Measurements from ENCODE around the gene MED23. TPM values are rescaled to one million over a fixed set of nuclear protein-coding genes. Genes with fewer than 3 reads are reported as not detected.
"Not testable (repeated sequence)": the region's sequence is repeated elsewhere in the genome, so short reads cannot be mapped to it uniquely, and the experiment has no call there.

Gene MED23
- total and polyA plus RNA-seq, 8 donors: 9.7 to 22.8 (median 13.2) TPM

DNA sequence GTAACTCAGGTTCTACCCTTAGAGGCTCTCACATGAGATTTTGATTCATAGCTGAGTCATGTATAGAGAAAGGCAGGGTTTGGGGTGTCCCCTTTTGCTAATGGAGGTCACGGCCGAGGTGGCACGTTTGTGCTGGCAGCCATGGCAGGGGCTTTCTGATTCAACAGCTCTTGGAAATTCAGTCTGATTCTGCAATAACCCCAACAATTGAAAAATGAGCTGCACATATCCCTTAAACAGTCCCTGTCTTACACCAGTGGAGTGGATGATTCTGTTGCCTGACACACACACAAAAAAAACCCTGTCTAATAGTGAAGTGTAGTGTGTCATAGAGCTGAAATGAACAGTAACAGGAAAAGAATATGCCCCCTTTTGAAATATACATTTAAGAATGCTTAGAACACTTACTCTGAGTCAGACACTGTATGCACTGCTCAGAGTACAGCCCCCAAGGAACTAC is 95.4 kb downstream of the MED23 start:
- Histone ChIP-seq H3K4me3 (no peak overlapping the region), H3K36me3 (no peaks in the 10 kb centered on the region), H3K27ac (no peak overlapping the region), H3K9me3 (no peaks in the 10 kb centered on the region), H3K27me3 (no peaks in the 10 kb centered on the region), H3K4me1 (no peaks in the 10 kb centered on the region)
- FAIRE-seq: no peak
- 54 to 56% methylated on average over 3 of the region's 3 CpGs for WGBS, 2 donors
- ATAC-seq: no peak
- DNase-seq: no peak
- TF ChIP-seq, protein P1, sequence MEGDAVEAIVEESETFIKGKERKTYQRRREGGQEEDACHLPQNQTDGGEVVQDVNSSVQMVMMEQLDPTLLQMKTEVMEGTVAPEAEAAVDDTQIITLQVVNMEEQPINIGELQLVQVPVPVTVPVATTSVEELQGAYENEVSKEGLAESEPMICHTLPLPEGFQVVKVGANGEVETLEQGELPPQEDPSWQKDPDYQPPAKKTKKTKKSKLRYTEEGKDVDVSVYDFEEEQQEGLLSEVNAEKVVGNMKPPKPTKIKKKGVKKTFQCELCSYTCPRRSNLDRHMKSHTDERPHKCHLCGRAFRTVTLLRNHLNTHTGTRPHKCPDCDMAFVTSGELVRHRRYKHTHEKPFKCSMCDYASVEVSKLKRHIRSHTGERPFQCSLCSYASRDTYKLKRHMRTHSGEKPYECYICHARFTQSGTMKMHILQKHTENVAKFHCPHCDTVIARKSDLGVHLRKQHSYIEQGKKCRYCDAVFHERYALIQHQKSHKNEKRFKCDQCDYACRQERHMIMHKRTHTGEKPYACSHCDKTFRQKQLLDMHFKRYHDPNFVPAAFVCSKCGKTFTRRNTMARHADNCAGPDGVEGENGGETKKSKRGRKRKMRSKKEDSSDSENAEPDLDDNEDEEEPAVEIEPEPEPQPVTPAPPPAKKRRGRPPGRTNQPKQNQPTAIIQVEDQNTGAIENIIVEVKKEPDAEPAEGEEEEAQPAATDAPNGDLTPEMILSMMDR (IDR thresholded peaks at IDR 0.05): no peak
- intact Hi-C loops (cut with DNase I): loop anchor here in 1 of 3 donors (10.0 kb wide), 1 partner anchor 648 kb away; no protein-coding TSS in a partner anchor

DNA sequence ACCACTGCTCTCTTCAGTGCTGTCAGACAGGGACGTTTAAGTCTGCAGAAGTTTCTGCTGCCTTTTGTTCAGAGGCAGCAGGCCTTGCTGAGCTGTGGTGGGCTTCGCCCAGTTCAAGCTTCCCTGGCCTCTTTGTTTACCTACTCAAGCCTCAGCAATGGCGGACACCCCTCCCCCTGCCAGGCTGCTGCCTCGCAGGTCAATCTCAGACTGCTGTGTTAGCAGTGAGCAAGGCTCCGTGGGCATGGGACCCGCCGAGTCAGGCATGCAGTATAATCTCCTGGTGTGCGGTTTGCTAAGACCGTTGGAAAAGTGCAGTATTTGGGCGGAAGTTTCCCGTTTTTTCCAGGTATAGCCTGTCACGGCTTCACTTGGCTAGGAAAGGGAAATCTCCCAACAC is 96.4 kb downstream of the MED23 start:
- not testable (repeated sequence) for H3K27ac ChIP-seq, H3K9me3 ChIP-seq, ATAC-seq, H3K4me3 ChIP-seq, FAIRE-seq, DNase-seq, H3K27me3 ChIP-seq, H3K36me3 ChIP-seq, H3K4me1 ChIP-seq
- 68 to 78% methylated on average over 12 of the region's 12 CpGs for WGBS, 2 donors
- intact Hi-C loops (cut with DNase I): loop anchor here in 1 of 3 donors (10.0 kb wide), 1 partner anchor 647 kb away; no protein-coding TSS in a partner anchor

DNA sequence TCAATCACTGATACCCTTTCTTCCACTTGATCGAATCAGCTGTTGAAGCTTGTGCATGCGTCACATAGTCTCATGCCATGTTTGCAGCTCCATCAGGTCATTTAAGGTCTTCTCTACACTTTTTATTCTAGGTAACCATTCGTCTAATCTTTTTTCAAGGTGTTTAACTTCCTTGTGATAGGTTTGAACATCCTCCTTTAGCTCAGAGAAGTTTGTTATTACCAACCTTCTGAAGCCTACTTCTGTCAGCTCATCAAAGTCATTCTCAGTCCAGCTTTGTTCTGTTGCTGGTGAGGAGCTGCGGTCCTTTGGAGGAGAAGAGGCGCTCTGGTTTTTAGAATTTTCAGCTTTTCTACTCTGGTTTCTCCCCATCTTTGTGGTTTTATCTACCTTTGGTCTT is 97.1 kb downstream of the MED23 start:
- not testable (repeated sequence) for ATAC-seq, FAIRE-seq, H3K4me3 ChIP-seq, H3K27me3 ChIP-seq, H3K27ac ChIP-seq, H3K4me1 ChIP-seq, H3K36me3 ChIP-seq, DNase-seq, H3K9me3 ChIP-seq
- WGBS, 2 donors: 78 to 89% methylated on average over 5 of the region's 5 CpGs
- intact Hi-C loops (cut with DNase I): loop anchor here in 1 of 3 donors (10.0 kb wide), 1 partner anchor 646 kb away; no protein-coding TSS in a partner anchor

DNA sequence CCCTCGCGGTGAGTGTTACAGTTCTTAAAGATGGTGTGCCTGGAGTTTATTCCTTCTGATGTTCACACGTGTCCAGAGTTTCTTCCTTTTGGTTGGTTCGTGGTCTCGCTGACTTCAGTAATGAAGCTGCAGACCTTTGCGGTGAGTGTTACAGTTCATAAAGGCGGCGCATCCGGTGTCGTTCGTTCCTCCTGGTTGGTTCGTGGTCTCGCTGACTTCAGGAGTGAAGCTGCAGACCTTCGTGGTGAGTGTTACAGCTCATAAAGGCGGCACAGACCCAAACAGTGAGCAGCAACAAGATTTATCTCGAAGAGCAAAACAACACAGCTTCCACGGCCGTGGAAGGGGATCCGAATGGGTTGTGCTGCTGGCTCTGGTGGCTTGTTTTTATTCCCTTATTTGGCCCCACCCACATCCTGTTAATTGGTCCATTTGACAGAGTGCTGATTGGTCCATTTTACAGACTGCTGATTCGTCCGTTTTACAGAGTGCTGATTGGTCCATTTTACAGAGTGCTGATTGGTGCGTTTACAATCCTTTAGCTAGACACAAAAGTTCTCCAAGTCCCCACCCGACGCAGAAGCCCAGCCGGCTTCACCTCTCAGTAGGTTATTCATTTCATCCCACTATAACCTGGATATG is 103.2 kb downstream of the MED23 start:
- DNase-seq (no peak), FAIRE-seq (no peak), ATAC-seq (no peak)
- H3K27ac ChIP-seq: no peak overlapping the region
- intact Hi-C loops (cut with DNase I): no loop called here
- H3K4me3 ChIP-seq: no peak overlapping the region
- no peaks in the 10 kb centered on the region for H3K36me3 ChIP-seq
- no peaks in the 10 kb centered on the region for H3K4me1 ChIP-seq
- H3K9me3 ChIP-seq: no peaks in the 10 kb centered on the region
- no peaks in the 10 kb centered on the region for H3K27me3 ChIP-seq
- TF ChIP-seq, protein P1 (IDR thresholded peaks at IDR 0.05): no peak
- WGBS, 2 donors: 86 to 89% methylated on average over 25 of the region's 25 CpGs

DNA sequence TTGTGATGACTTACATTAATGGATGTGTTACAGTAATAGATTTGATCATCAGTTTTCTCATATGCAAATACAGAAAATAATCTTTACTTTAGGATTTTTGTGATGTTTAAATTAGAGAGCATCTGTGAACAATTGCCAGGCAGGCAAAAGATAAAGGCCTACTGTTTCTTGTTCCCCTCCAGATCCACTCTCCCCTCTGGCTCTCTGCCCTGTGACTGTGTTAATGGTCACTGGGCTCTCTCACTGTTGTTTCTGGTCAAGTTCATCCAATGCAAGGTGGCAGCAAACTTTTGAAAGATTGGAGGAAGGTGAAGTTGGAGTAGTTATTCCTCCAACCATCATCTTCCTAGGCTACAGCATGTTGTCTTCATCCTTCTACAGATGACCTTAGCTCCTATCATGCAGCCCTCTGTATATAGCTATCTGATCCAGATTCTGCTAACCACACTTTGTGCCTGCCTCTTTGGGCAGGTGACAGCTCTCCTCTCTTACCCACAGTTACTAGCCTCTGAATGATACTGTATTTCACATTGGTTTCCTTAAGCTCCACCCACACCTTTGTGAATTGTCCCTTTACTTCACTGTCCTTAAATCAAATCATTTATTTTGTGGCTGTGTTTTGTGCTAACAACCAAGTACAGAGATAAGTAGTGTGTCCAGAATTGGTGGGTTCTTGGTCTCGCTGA is 103.9 kb downstream of the MED23 start:
- Histone ChIP-seq H3K27me3 (no peaks in the 10 kb centered on the region), H3K4me3 (no peak overlapping the region), H3K9me3 (no peaks in the 10 kb centered on the region), H3K36me3 (no peaks in the 10 kb centered on the region), H3K27ac (no peak overlapping the region), H3K4me1 (no peaks in the 10 kb centered on the region)
- FAIRE-seq: no peak
- intact Hi-C loops (cut with DNase I): no loop called here
- WGBS, 2 donors: 84 to 100% methylated on average over 1 of the region's 1 CpG
- TF ChIP-seq, protein P1 (IDR thresholded peaks at IDR 0.05): no peak
- no peak for DNase-seq
- ATAC-seq: no peak

Other genes starting within 250 kb of the MED23 start
- gene ARG1, start 55.0 kb downstream of the MED23 start, total RNA-seq: under 1 TPM in 2 of 6 donors, not detected in 4; 0.69 to 0.85 TPM
- gene ARG1, start 55.0 kb downstream of the MED23 start, polyA plus RNA-seq: 1 to 10 TPM; 1.2 to 2.0 TPM
- under 1 TPM in 3 of 6 donors, not detected in 3; 0.09 to 0.38 (median 0.13) TPM for gene ENPP3, start 9.1 kb upstream of the MED23 start, total RNA-seq
- under 1 TPM; 0.07 to 0.23 TPM for gene ENPP3, start 9.1 kb upstream of the MED23 start, polyA plus RNA-seq
- not detected for gene OR2A4, start 73.2 kb upstream of the MED23 start, total RNA-seq
- under 1 TPM in 1 of 2 donors, not detected in 1; 0.46 TPM for gene OR2A4, start 73.2 kb upstream of the MED23 start, polyA plus RNA-seq
- not detected for gene CTAGE9, start 82.8 kb upstream of the MED23 start, total RNA-seq
- gene CTAGE9, start 82.8 kb upstream of the MED23 start, polyA plus RNA-seq: not detected
- gene ENPP1, start 179.8 kb upstream of the MED23 start, total RNA-seq: 10 to 100 TPM; 16.5 to 46.6 (median 23.0) TPM
- gene ENPP1, start 179.8 kb upstream of the MED23 start, polyA plus RNA-seq: 1 to 10 TPM; 4.8 to 5.6 TPM